Stomach smooth muscle (tissue), 2 donors: ENCODE data around the gene DYRK1B.

Experiments
- H3K27ac ChIP-seq: one replicate; pipeline ENCODE4 v1.7.0; 2013; ENCODE audit warnings: mild to moderate bottlenecking, low read length, inconsistent platforms
- H3K27me3 ChIP-seq, 2 donors: one replicate each; pipeline ENCODE4 v1.7.0; 2013; ENCODE audit warnings: low read length in 2 of 2; ENCODE audit not compliant: insufficient read depth in 2 of 2, control insufficient read depth in 1 of 2
- H3K36me3 ChIP-seq, 2 donors: one replicate each; pipeline ENCODE4 v1.7.0; 2013; ENCODE audit warnings: low read length in 2 of 2; ENCODE audit not compliant: control insufficient read depth in 2 of 2, insufficient read depth in 2 of 2
- H3K4me1 ChIP-seq: one replicate; pipeline ENCODE4 v1.7.0; 2013; ENCODE audit warnings: low read length; ENCODE audit not compliant: control insufficient read depth, insufficient read depth
- H3K4me3 ChIP-seq, 2 donors: one replicate each; pipeline ENCODE4 v1.7.0; 2013; ENCODE audit warnings: low read length in 2 of 2
- H3K9ac ChIP-seq, 2 donors: one replicate each; pipeline ENCODE4 v1.7.0; 2013; ENCODE audit warnings: low read length in 2 of 2, mild to moderate bottlenecking in 1 of 2
- H3K9me3 ChIP-seq, 2 donors: one replicate each; pipeline ENCODE4 v1.7.0; 2013; ENCODE audit warnings: low read length in 2 of 2; ENCODE audit not compliant: control insufficient read depth in 2 of 2
- donor health status: healthy.
- donor health status: Pancreatic carcinoma.

DYRK1B gene

GRCh38 chr19:39842693-39843435 is 8.9 kb upstream of the DYRK1B start:
- peaks cover 27% of the 10 kb centered on the region for H3K4me1 ChIP-seq
- H3K4me3 ChIP-seq = no peak overlapping the region
- H3K9me3 ChIP-seq = no peaks in the 10 kb centered on the region
- no peak overlapping the region for H3K27ac ChIP-seq
- no peaks in the 10 kb centered on the region for H3K27me3 ChIP-seq
- H3K36me3 ChIP-seq = peaks cover 18 to 21% of the 10 kb centered on the region in 2 donors
- H3K9ac ChIP-seq = peak overlapping the region in 1 of 2 donors; percentile 42

- no peak overlapping the region for H3K4me3 ChIP-seq
- peaks cover 24 to 34% of the 10 kb centered on the region in 2 donors for H3K36me3 ChIP-seq
- H3K9me3 ChIP-seq = no peaks in the 10 kb centered on the region
- H3K27ac ChIP-seq = no peak overlapping the region
- H3K27me3 ChIP-seq = no peaks in the 10 kb centered on the region
- H3K4me1 ChIP-seq = peaks cover 20% of the 10 kb centered on the region
- no peak overlapping the region for H3K9ac ChIP-seq
Measured at GRCh38 chr19:39841041-39841440, 7.1 kb upstream of the DYRK1B start.

GRCh38 chr19:39840492-39840891 is 6.5 kb upstream of the DYRK1B start:
- Histone ChIP-seq H3K9ac (no peak overlapping the region), H3K27ac (no peak overlapping the region), H3K4me3 (no peak overlapping the region), H3K4me1 (peaks cover 15% of the 10 kb centered on the region), H3K36me3 (peaks cover 24 to 34% of the 10 kb centered on the region in 2 donors), H3K27me3 (no peaks in the 10 kb centered on the region), H3K9me3 (no peaks in the 10 kb centered on the region)

DNA sequence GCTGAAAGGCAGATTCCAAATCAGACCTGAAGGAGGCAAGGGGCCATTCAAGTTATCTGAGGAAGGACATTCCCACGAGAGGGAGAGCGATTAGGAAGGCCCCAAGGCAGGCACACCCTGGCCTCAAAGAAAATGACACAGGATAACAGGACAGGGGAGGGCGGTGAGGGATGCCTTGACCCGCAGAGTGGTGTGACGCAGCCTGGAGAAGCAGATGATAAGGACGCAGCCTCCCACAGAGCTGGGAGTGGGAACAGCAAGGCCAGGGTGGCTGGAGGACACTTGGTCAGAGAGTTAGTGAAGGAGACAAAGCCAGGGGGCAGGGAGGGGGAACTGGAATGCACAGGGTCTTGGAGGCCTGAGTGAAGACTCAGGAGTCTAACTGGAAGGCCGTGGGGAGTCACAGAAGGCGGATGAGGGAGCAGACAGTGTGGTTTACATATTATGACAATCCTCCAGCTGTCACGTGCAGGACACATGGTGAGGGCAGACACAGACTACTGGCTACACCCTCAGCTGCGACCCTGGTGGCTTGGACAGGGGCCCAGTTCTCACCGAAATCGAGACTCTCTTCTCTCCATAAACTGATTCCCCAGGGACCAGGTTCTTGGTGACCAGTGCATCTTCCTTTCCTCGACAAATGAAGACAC is 5.8 kb upstream of the DYRK1B start:
- Histone ChIP-seq H3K4me3 (no peak overlapping the region), H3K36me3 (peaks cover 26 to 34% of the 10 kb centered on the region in 2 donors), H3K4me1 (peaks cover 8% of the 10 kb centered on the region), H3K27me3 (no peaks in the 10 kb centered on the region), H3K9ac (no peak overlapping the region), H3K9me3 (no peaks in the 10 kb centered on the region), H3K27ac (no peak overlapping the region)

GRCh38 chr19:39838569-39838968 is 4.6 kb upstream of the DYRK1B start:
- H3K27ac ChIP-seq = no peak overlapping the region
- peaks cover 30 to 34% of the 10 kb centered on the region in 2 donors for H3K36me3 ChIP-seq
- peaks cover 8% of the 10 kb centered on the region for H3K4me1 ChIP-seq
- H3K9ac ChIP-seq = no peak overlapping the region
- H3K9me3 ChIP-seq = no peaks in the 10 kb centered on the region
- H3K4me3 ChIP-seq = no peak overlapping the region
- H3K27me3 ChIP-seq = no peaks in the 10 kb centered on the region

GRCh38 chr19:39837978-39838377 is 4.0 kb upstream of the DYRK1B start:
- Histone ChIP-seq H3K9ac (no peak overlapping the region), H3K4me3 (no peak overlapping the region), H3K27me3 (no peaks in the 10 kb centered on the region), H3K27ac (no peak overlapping the region), H3K9me3 (no peaks in the 10 kb centered on the region), H3K4me1 (peaks cover 8% of the 10 kb centered on the region), H3K36me3 (peaks cover 30 to 34% of the 10 kb centered on the region in 2 donors)

DNA sequence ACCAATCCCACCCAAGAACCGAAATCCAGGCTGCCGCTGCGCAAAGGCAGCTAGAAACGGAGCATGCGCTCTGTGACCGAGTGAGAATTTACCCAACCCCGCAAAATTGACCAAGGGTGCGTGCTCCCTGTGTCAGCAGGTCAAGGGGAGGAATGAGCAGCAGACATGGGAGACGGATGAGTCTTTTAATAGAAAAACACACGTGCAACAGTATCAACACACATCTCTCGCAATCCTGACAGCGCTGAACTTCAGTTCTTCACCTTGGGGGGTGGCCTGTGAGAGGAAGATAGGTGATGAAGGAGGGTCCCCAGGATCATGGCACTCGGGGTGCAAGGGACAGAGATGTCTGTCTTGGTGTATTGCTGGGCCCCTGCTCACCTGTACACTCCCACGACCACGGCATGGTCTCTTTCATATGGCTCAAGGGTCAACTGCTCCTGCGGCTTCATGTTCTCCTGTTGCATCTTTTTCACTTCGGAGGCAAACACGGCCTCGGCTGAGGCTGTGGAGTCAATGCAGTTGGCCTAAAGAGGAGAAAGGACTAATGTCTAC is 402 bp upstream of the DYRK1B start:
- H3K27me3 ChIP-seq = no peaks in the 10 kb centered on the region
- H3K27ac ChIP-seq = peak overlapping the region; percentile 73
- peaks cover 19% of the 10 kb centered on the region for H3K4me1 ChIP-seq
- H3K9ac ChIP-seq = peak overlapping the region; percentile 49 to 62
- H3K9me3 ChIP-seq = no peaks in the 10 kb centered on the region
- H3K36me3 ChIP-seq = peaks cover 44 to 46% of the 10 kb centered on the region in 2 donors
- H3K4me3 ChIP-seq = peak overlapping the region; percentile 91 to 98

- H3K27me3 ChIP-seq = no peaks in the 10 kb centered on the region
- H3K27ac ChIP-seq = peak overlapping the region; percentile 73
- peaks cover 19% of the 10 kb centered on the region for H3K4me1 ChIP-seq
- peaks cover 40 to 43% of the 10 kb centered on the region in 2 donors for H3K36me3 ChIP-seq
- peak overlapping the region; percentile 91 to 98 for H3K4me3 ChIP-seq
- peak overlapping the region; percentile 66 to 81 for H3K9ac ChIP-seq
- no peaks in the 10 kb centered on the region for H3K9me3 ChIP-seq
Measured at GRCh38 chr19:39833160-39833463, 850 bp downstream of the DYRK1B start.

DNA sequence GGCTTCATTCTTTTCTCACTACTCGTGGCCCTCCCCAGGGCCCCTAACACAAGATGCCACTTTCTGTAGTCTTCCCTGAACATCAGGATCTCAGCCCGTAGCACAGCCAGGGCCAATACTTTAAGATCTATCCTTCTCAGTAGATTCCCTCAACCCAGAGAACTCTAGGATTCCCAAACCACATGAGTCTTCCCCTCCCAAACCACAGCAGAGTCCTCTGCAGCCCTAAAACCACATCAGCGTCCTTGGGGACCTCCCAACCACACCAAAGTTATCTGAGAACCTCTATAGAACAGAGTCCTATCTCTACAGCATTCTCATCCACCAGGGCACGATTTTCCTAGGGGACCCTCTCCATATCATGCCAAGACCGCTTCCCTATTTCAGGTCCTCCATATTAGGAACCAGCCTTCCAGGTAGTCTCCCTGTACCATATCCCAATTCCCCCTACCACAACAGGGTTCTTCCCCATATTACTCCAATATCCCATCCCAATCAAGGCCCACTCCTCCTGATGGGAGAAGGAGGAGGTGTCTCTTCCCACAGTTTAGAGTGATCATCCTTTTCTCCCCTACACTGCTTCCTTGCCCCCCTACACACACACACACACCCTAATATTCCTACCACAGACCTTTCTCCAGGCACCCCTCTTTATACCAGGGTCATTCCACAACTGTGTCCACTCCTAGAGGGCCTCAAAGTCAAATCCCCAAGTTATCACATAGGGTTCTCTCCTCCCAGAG is 1.4 kb downstream of the DYRK1B start:
- Histone ChIP-seq H3K27ac (peak overlapping the region; percentile 73), H3K9ac (peak overlapping the region; percentile 64 to 66), H3K4me1 (peaks cover 19% of the 10 kb centered on the region), H3K4me3 (peak overlapping the region; percentile 91 to 98), H3K36me3 (peaks cover 37% of the 10 kb centered on the region in 2 donors), H3K27me3 (no peaks in the 10 kb centered on the region), H3K9me3 (no peaks in the 10 kb centered on the region)

GRCh38 chr19:39831679-39832078 is 2.3 kb downstream of the DYRK1B start:
- H3K9me3 ChIP-seq = no peaks in the 10 kb centered on the region
- H3K9ac ChIP-seq = no peak overlapping the region
- H3K4me3 ChIP-seq = no peak overlapping the region
- H3K36me3 ChIP-seq = peaks cover 32 to 34% of the 10 kb centered on the region in 2 donors
- H3K4me1 ChIP-seq = peaks cover 19% of the 10 kb centered on the region
- no peak overlapping the region for H3K27ac ChIP-seq
- no peaks in the 10 kb centered on the region for H3K27me3 ChIP-seq
